Measurements from ENCODE around the gene TEAD1.

The TEAD1 gene

GRCh38 chr11:12949453-12949852, 275.2 kb downstream of the TEAD1 start:
- DNase-seq (ENCODE audit: low read depth, low spot score): no peak
- in situ Hi-C loops (cut with HindIII; ENCODE audit: low sequenced_read_pairs): no loop called here
- H3K4me3 ChIP-seq (ENCODE audit: low read depth, low read length): no peak overlapping the region
- TF ChIP-seq CTCF (IDR thresholded peaks at IDR 0.05; ENCODE audit: low read depth, low read length): no peak

- DNase-seq (ENCODE audit: low read depth, low spot score): no peak
- in situ Hi-C loops (cut with HindIII; ENCODE audit: low sequenced_read_pairs): no loop called here
- no peak overlapping the region for H3K4me3 ChIP-seq (ENCODE audit: low read depth, low read length)
- TF ChIP-seq CTCF (IDR thresholded peaks at IDR 0.05; ENCODE audit: low read depth, low read length): no peak
Observed at GRCh38 chr11:12950670-12951069, 276.4 kb downstream of the TEAD1 start.

- DNase-seq (ENCODE audit: low read depth, low spot score): no peak
- in situ Hi-C loops (cut with HindIII; ENCODE audit: low sequenced_read_pairs): no loop called here
- no peak for TF ChIP-seq CTCF (IDR thresholded peaks at IDR 0.05; ENCODE audit: low read depth, low read length)
- H3K4me3 ChIP-seq (ENCODE audit: low read depth, low read length): no peak overlapping the region
Observed at GRCh38 chr11:12951376-12951775, 277.2 kb downstream of the TEAD1 start.

GRCh38 chr11:12952094-12952493, 277.9 kb downstream of the TEAD1 start:
- in situ Hi-C loops (cut with HindIII; ENCODE audit: low sequenced_read_pairs): no loop called here
- no peak for DNase-seq (ENCODE audit: low read depth, low spot score)
- no peak for TF ChIP-seq CTCF (IDR thresholded peaks at IDR 0.05; ENCODE audit: low read depth, low read length)
- no peak overlapping the region for H3K4me3 ChIP-seq (ENCODE audit: low read depth, low read length)

GRCh38 chr11:12958986-12959385, 284.8 kb downstream of the TEAD1 start:
- no peak for DNase-seq (ENCODE audit: low read depth, low spot score)
- in situ Hi-C loops (cut with HindIII; ENCODE audit: low sequenced_read_pairs): no loop called here
- TF ChIP-seq CTCF (IDR thresholded peaks at IDR 0.05; ENCODE audit: low read depth, low read length): no peak
- no peak overlapping the region for H3K4me3 ChIP-seq (ENCODE audit: low read depth, low read length)

- in situ Hi-C loops (cut with HindIII; ENCODE audit: low sequenced_read_pairs): no loop called here
- peak; percentile 27 for TF ChIP-seq CTCF (IDR thresholded peaks at IDR 0.05; ENCODE audit: low read depth, low read length)
- no peak overlapping the region for H3K4me3 ChIP-seq (ENCODE audit: low read depth, low read length)
- peak; percentile 43 for DNase-seq (ENCODE audit: low read depth, low spot score)
Observed at GRCh38 chr11:12961615-12962014, 287.4 kb downstream of the TEAD1 start.

- in situ Hi-C loops (cut with HindIII; ENCODE audit: low sequenced_read_pairs): no loop called here
Observed at GRCh38 chr11:12962306-12962705, 288.1 kb downstream of the TEAD1 start.

More at GRCh38 chr11:12962306-12962705, 288.1 kb downstream of the TEAD1 start:
- no peak for DNase-seq (ENCODE audit: low read depth, low spot score)
- H3K4me3 ChIP-seq (ENCODE audit: low read depth, low read length): no peak overlapping the region
- no peak for TF ChIP-seq CTCF (IDR thresholded peaks at IDR 0.05; ENCODE audit: low read depth, low read length)
